Nucleus accumbens (tissue), 56 donors: ENCODE results near the gene SPTBN5.

Experiments
- DNase-seq, 56 donors: peaks; one replicate each; lab custom pipeline; 2025; lab: John Stamatoyannopoulos, UW

SPTBN5 gene

DNA sequence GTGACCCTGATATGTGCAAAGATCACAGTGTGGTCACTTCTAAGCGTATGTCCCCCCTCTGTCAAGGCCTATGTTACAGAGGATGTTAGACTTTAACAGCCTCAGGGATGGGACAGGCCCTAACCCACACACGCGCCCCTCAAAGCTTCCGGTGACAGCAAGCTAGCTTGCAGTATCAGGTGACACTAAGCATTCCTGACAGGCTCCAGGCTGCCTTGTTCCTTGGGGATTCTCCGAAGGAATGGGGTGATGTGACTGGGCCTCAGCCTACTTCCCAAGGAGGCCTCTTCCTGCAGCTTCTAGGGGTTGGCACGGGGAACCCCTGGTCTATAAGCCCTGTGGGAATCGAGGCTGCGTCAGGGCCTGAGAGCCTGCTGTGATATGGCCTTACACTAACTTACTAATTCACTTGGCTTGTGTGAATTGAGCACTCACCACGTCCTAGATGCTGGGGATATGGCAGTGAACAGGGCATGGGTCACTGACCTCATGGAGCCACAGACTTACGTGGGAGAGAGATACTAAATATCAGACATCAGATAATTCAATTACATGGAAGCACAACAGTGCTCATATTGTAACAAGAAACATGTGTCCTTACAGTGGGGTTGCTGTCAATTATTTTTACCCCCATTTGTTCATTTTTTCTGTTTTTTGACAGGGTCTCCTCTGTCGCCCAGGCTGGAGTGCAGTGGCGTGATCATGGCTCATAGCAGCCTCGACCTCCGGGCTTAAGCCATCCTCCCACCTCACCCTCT lies 11.4 kb upstream of the SPTBN5 start:
- DNase-seq = no peak

DNA sequence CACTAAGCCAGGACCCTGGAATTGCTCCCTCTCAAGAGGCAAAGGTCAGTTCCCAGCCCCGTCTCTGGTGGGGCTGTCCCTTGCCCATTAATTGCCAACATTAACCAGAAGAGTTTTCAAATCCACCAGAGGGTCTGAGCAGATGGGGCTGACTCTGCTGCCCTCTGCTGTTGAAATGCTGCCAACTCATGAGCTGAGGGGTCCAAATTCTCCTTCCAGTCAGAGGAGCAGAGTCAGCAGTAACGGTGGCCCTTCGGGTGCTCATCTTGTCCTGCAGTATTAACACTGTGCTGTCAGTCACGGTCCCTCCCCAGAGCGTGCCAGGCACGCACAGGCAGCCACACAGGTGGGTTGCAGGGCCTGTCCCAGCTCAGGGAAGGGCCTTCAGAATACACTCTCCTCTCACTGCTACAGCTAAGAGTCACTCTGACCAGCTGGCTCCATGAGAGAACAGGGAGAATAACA lies 10.7 kb upstream of the SPTBN5 start:
- peak in 45 of 56 donors; percentile 7 to 83 (median 40) for DNase-seq

GRCh38 chr15:41903782-41904181 lies 9.9 kb upstream of the SPTBN5 start:
- no peak for DNase-seq

GRCh38 chr15:41901431-41901830 lies 7.6 kb upstream of the SPTBN5 start:
- no peak for DNase-seq

GRCh38 chr15:41900526-41901380 lies 6.9 kb upstream of the SPTBN5 start:
- DNase-seq = no peak

- no peak for DNase-seq
Measured at GRCh38 chr15:41899854-41900442, 6.1 kb upstream of the SPTBN5 start.

DNA sequence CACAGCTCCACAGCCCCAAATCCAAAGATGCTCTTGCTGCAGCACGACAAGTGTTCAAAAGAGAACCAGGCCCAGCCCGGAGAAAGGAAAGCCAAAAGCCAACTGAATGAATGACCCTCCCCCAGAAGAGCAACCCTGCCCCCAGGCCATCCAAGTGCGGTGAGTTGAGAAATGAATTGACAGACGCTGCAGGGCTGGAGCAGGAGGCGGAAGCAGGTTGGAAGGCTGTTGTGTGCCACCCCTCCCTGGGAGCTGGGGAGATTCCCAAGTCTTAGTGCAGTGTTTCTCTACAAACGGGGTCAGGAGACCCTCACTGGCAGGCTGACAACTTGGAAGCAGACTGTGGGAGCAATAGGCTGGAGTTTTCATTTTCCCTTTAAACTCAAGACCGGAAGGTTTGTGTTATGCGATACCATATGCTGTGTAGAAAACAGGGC lies 3.5 kb upstream of the SPTBN5 start:
- no peak for DNase-seq

DNA sequence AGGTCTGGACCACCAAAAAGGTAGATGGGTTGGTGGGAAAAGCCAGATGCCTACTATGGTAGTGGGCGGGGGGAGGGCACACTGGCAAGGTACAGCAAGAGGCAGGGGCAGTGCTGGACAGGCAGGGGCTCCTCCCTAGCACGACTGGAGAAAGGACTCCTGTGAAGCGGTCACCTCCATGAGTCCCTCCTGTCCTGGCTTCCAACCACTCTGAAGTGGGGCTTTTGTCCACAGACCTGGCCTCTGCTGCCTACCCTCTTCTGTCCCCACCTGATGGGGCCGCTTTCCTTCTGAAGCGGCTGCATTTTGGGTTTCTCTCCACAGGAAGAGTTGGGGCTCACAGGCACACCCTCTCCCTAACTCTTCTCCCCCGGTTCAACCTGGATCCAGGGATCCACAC lies 2.7 kb upstream of the SPTBN5 start:
- DNase-seq = no peak

DNA sequence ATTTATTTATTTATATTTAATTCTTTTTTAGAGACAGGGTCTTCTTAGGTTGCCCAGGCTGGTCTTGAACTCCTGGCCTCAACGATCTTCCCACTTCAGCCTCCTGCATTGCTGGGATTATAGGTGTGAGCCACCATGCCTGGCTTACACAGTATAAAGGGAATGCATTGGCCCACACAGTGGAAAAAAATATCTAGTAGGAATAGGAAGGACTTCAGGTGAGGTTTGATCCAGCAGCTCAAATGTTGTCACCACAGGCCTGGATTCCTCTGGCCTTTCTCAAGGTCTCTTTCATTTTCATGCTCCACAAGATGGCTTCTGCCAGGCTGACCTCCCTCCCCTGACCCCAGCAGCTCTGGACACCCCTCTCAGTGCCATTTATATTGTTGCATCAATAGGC lies 2.1 kb upstream of the SPTBN5 start:
- no peak for DNase-seq

DNA sequence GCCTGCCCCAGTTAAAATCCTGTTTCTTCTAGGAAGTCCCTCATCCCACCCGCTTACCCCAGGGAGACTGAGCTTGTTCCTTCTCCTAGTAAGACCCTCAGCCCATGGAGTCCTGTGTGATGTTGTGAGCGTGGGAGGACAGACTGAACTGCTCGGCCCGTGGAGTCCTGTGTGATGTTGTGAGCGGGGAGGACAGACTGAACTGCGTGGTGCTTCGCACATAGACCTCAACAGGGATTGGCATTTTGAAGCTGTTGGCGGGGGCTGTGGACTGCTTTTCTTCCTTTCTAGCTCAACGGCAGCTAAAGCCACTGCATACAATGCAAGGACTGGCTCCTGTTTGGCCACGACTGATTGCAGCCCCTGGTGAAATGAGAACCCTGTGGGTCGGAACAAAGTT lies 1.6 kb upstream of the SPTBN5 start:
- DNase-seq = no peak

- DNase-seq = peak in 5 of 56 donors; percentile 4 to 17 (median 15)
Measured at GRCh38 chr15:41894791-41895463, 1.1 kb upstream of the SPTBN5 start.

DNA sequence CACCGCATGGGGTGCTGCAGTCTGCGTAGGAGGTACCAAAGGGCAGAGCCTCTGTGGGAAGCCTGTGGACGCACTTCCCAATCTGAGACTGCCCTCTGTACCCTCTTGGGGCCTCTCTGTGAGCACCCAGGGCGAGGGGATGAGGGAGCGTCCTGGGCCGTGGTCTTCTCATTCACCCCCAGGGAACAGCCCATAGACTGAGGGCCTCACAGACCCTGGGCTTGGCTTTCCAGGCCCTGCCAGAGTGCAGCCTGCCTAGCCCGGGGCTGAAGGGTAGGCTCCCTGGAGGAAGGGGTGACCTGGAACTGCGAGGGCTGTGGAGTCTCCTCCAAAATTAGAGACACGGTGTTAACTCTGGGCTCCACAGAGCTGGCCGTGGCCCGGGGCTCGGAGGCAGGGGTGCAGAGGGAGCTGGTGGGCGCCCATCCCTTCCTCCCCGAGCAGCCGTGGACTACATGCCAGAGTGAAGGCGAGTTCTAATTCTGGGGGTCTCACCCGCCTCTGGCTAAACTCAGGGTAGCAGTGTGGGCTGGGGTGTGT lies 468 bp upstream of the SPTBN5 start:
- no peak for DNase-seq

- DNase-seq = no peak
Measured at GRCh38 chr15:41892621-41893421, 1.0 kb downstream of the SPTBN5 start.

- no peak for DNase-seq
Measured at GRCh38 chr15:41891946-41892345, 1.9 kb downstream of the SPTBN5 start.

DNA sequence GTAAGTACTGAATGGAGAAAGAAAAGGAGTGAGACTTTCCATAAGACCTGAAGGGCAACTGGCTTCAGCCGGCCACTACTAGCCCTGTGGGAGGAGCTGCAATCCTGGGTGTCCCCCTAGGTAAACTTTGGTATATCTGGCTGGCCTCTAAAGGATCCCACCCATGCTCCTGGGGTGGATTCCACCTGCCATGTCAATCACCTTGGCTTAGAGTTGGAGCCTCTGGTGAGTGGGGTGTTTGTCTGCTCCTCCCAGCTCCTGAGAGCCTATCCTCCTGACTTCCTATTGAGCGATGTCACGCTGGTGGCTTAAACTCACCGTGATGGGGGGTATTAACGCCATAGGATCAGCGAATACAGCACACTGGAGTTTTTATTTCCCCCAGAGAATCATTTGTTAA lies 2.6 kb downstream of the SPTBN5 start:
- no peak for DNase-seq

DNA sequence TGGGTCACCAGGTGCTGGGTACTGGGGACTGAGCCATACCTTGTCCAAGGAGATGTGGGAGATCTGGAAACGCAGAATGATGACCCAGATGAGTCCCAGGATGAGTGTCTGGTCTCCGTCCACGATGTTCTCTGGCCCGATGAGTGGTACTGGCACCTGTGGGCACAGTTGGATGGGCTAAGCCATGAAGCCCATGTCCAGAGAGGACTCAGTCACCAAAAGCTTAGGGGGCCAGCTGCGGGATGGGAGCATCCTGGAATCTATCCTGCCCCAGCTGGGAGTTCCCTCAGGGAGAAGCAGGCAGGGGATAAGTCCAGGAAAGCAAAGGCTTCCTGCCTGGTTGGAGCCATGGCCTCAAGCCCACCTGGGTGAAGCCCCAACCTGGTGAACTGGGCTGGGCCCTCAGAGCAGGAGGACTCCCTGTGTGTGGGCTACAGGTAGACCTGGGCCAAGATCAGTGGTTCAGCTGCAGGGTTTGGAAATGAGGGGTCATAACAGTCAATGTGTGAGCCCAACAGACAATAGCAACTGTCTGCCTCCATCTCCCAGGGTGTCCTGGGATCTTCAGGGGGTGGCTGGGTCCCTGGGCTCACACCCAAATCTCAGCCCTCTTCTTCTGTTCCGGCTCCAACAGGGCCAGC lies 3.7 kb downstream of the SPTBN5 start:
- no peak for DNase-seq

DNA sequence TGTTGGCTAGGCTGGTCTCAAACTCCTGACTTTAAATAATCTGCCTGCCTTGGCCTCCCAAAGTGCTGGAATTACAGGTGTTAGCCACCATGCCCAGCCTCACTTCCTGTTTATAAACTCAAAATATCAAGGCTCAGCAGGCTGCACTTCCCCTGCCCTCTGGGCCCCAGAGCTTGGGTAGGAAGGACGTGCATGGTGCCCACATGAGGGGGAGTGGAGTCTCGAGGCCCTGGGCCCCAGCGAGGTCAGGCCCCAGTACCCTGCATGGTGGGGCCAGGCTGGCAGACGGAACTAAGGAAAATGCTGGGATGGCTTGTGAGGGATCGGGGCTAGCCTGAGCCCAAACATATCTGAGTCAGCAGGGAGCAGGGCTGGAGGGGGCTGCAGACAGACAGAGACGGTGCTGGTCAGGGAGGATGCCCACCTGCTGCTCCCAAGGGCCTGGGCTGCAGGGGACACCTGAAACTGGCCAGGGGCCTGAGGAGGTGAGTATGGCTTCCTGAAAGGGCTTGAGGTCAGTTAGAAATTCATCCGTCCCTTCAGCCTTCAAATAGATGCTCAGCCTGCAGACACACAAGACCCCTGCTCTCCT lies 5.1 kb downstream of the SPTBN5 start:
- no peak for DNase-seq

GRCh38 chr15:41887893-41888292 lies 6.0 kb downstream of the SPTBN5 start:
- DNase-seq = no peak

DNA sequence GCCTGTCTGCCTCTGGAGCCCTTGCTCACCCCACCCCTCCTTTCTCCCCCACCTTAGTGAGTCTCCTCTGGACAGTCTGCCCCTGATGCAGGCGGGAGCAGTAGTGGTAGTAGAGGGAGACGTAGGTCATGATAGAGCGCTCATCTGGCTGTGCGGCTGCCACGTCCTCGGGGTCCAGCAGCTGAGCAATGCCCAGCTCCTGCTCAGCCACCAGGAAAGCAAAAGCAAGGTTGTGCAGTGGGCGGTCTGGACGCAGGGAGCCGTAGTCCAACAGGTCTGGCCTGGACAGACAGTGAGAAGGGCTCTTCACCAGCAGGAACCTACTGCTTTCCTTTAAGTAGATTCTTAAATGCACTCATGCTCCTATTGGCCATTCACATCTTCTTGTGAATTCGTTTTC lies 6.7 kb downstream of the SPTBN5 start:
- no peak for DNase-seq
